Measurements from ENCODE around the gene PPP1R12A. TPM values are rescaled to one million over a fixed set of nuclear protein-coding genes. Genes with fewer than 3 reads are reported as not detected.
"Not testable (repeated sequence)": the region's sequence is repeated elsewhere in the genome, so short reads cannot be mapped to it uniquely, and the experiment has no call there.

Gene PPP1R12A
- total and polyA plus RNA-seq, 10 donors = 14.4 to 141 (median 103) TPM

GRCh38 chr12:79982086-79983062 is 47.5 kb upstream of the PPP1R12A start:
- WGBS, 5 donors = 66 to 72% (median 67%) methylated on average over 5 of the region's 5 CpGs
- Histone ChIP-seq H3K36me3 (no peaks in the 10 kb centered on the region), H3K4me3 (no peak overlapping the region), H3K27me3 (replicated peaks in 1 of 7) (no peaks in the 10 kb centered on the region), H3K4me1 (no peaks in the 10 kb centered on the region), H3K27ac (no peak overlapping the region), H3K9me3 (no peaks in the 10 kb centered on the region)
- DNase-seq = no peak
- intact Hi-C loops (cut with DNase I; ENCODE audit: low total_unique reads) = no loop called here
- no peak for TF ChIP-seq POLR2A (IDR thresholded peaks at IDR 0.05)

- intact Hi-C loops (cut with DNase I; ENCODE audit: low total_unique reads) = no loop called here
- TF ChIP-seq POLR2A (IDR thresholded peaks at IDR 0.05) (no peak), POLR2AphosphoS5 (IDR thresholded peaks at IDR 0.05) (no peak), CTCF (IDR thresholded peaks at IDR 0.05 in 8 of 11, conservative IDR thresholded peaks at IDR 0.05 in 3 of 11) (no peak)
- Histone ChIP-seq H3K4me3 (no peak overlapping the region), H3K4me1 (no peaks in the 10 kb centered on the region), H3K27me3 (replicated peaks in 1 of 7) (no peaks in the 10 kb centered on the region), H3K36me3 (no peaks in the 10 kb centered on the region), H3K9me3 (no peaks in the 10 kb centered on the region), H3K27ac (no peak overlapping the region)
- 5 to 50% (median 22%) methylated on average over 1 of the region's 1 CpG for WGBS, 5 donors
- no peak for DNase-seq
These were observed 43.8 kb upstream of the PPP1R12A start for GRCh38 chr12:79978692-79979091.

- H3K9me3 ChIP-seq; intact Hi-C loops (cut with DNase I; ENCODE audit: low total_unique reads); DNase-seq; H3K27me3 ChIP-seq (replicated peaks in 1 of 7); H3K36me3 ChIP-seq; H3K27ac ChIP-seq; H3K4me3 ChIP-seq; H3K4me1 ChIP-seq: not testable (repeated sequence)
- WGBS, 5 donors = 86 to 96% (median 87%) methylated on average over 3 of the region's 3 CpGs
These were observed 43.1 kb upstream of the PPP1R12A start for GRCh38 chr12:79977856-79978460.

GRCh38 chr12:79975143-79975542 is 40.2 kb upstream of the PPP1R12A start:
- DNase-seq = no peak
- H3K27me3 ChIP-seq (replicated peaks in 1 of 7) = no peaks in the 10 kb centered on the region
- no peak overlapping the region for H3K4me3 ChIP-seq
- H3K9me3 ChIP-seq = no peaks in the 10 kb centered on the region
- intact Hi-C loops (cut with DNase I; ENCODE audit: low total_unique reads) = no loop called here
- no peaks in the 10 kb centered on the region for H3K4me1 ChIP-seq
- H3K36me3 ChIP-seq = no peaks in the 10 kb centered on the region
- 94 to 97% (median 96%) methylated on average over 5 of the region's 5 CpGs for WGBS, 5 donors
- TF ChIP-seq POLR2AphosphoS5 (IDR thresholded peaks at IDR 0.05) (no peak), POLR2A (IDR thresholded peaks at IDR 0.05) (no peak), CTCF (IDR thresholded peaks at IDR 0.05 in 8 of 11, conservative IDR thresholded peaks at IDR 0.05 in 3 of 11) (no peak)
- H3K27ac ChIP-seq = no peak overlapping the region

- no peak overlapping the region for H3K27ac ChIP-seq
- 81 to 93% (median 89%) methylated on average over 4 of the region's 4 CpGs for WGBS, 5 donors
- intact Hi-C loops (cut with DNase I; ENCODE audit: low total_unique reads) = no loop called here
- no peak for TF ChIP-seq CTCF (IDR thresholded peaks at IDR 0.05 in 8 of 11, conservative IDR thresholded peaks at IDR 0.05 in 3 of 11)
- no peak for TF ChIP-seq POLR2AphosphoS5 (IDR thresholded peaks at IDR 0.05)
- no peak for TF ChIP-seq POLR2A (IDR thresholded peaks at IDR 0.05)
- H3K4me3 ChIP-seq = no peak overlapping the region
- no peaks in the 10 kb centered on the region for H3K9me3 ChIP-seq
- H3K36me3 ChIP-seq = no peaks in the 10 kb centered on the region
- no peaks in the 10 kb centered on the region for H3K27me3 ChIP-seq (replicated peaks in 1 of 7)
- no peaks in the 10 kb centered on the region for H3K4me1 ChIP-seq
- no peak for DNase-seq
These were observed 38.9 kb upstream of the PPP1R12A start for GRCh38 chr12:79973801-79974200.
